Mesodermal cell (in vitro differentiated cells): ENCODE data around the gene DCTD.

Experiments
- H3K27ac ChIP-seq: 2 replicates; pipeline ENCODE4 v1.7.0; 2013; ENCODE audit warnings: mild to moderate bottlenecking, low read depth, low read length, moderate library complexity; ENCODE audit not compliant: severe bottlenecking
- H3K36me3 ChIP-seq: 2 replicates; pipeline ENCODE4 v1.7.1; 2013; ENCODE audit warnings: mild to moderate bottlenecking, low read length, moderate library complexity; ENCODE audit not compliant: control insufficient read depth, insufficient read depth
- H3K4me1 ChIP-seq: one replicate; pipeline ENCODE4 v1.7.1; 2013; ENCODE audit warnings: mild to moderate bottlenecking, low read length; ENCODE audit not compliant: insufficient read depth, control insufficient read depth, poor library complexity, severe bottlenecking
- H3K4me3 ChIP-seq: 2 replicates; pipeline ENCODE4 v1.7.0; 2013; ENCODE audit warnings: low read length, control low read depth, mild to moderate bottlenecking; ENCODE audit not compliant: insufficient read depth, poor library complexity, severe bottlenecking; ENCODE audit errors: extremely low read depth
- H3K9me3 ChIP-seq: 2 replicates; pipeline ENCODE4 v1.7.1; 2013; ENCODE audit warnings: mild to moderate bottlenecking, low read length, moderate library complexity; ENCODE audit not compliant: control insufficient read depth
- WGBS, 2 experiments: methylation state at CpG; one replicate each; pipeline ENCODE4 v1.1.5; 2013; ENCODE audit warnings: missing lambda C conversion rate in 2 of 2; ENCODE audit not compliant: insufficient coverage in 2 of 2; 5-methylcytosine and 5-hydroxymethylcytosine counted together

Gene DCTD

GRCh38 chr4:182880387-182881356 is 36.5 kb downstream of the DCTD start:
- WGBS, 2 experiments: 89 to 93% methylated on average over 20 to 24 of the region's 26 CpGs
- peaks cover 5% of the 10 kb centered on the region for H3K4me1 ChIP-seq

GRCh38 chr4:182879913-182880312 is 37.3 kb downstream of the DCTD start:
- Histone ChIP-seq H3K27ac (no peak overlapping the region), H3K36me3 (peaks cover 18% of the 10 kb centered on the region), H3K4me1 (peaks cover 5% of the 10 kb centered on the region), H3K9me3 (peaks cover 15% of the 10 kb centered on the region), H3K4me3 (no peak overlapping the region)
- 91 to 93% methylated on average over 9 of the region's 9 CpGs for WGBS, 2 experiments

More at GRCh38 chr4:182880387-182881356, 36.5 kb downstream of the DCTD start:
- H3K4me3 ChIP-seq: no peak overlapping the region
- peaks cover 25% of the 10 kb centered on the region for H3K36me3 ChIP-seq
- no peak overlapping the region for H3K27ac ChIP-seq
- H3K9me3 ChIP-seq: peaks cover 23% of the 10 kb centered on the region

GRCh38 chr4:182878633-182879495 is 38.3 kb downstream of the DCTD start:
- peaks cover 10% of the 10 kb centered on the region for H3K9me3 ChIP-seq
- peaks cover 13% of the 10 kb centered on the region for H3K36me3 ChIP-seq
- H3K4me1 ChIP-seq: peaks cover 5% of the 10 kb centered on the region
- WGBS, 2 experiments: 96% methylated on average over 8 to 15 of the region's 16 CpGs
- H3K4me3 ChIP-seq: no peak overlapping the region
- no peak overlapping the region for H3K27ac ChIP-seq

- no peaks in the 10 kb centered on the region for H3K9me3 ChIP-seq
- H3K27ac ChIP-seq: no peak overlapping the region
- no peak overlapping the region for H3K4me3 ChIP-seq
- 95 to 96% methylated on average over 5 to 6 of the region's 9 CpGs for WGBS, 2 experiments
- peaks cover 5% of the 10 kb centered on the region for H3K4me1 ChIP-seq
- H3K36me3 ChIP-seq: no peaks in the 10 kb centered on the region
These were observed 39.8 kb downstream of the DCTD start for GRCh38 chr4:182877326-182877883.

GRCh38 chr4:182876427-182876826 is 40.8 kb downstream of the DCTD start:
- Histone ChIP-seq H3K4me3 (no peak overlapping the region), H3K36me3 (no peaks in the 10 kb centered on the region), H3K9me3 (no peaks in the 10 kb centered on the region), H3K4me1 (peaks cover 5% of the 10 kb centered on the region), H3K27ac (no peak overlapping the region)
- 97 to 100% methylated on average over 5 to 6 of the region's 8 CpGs for WGBS, 2 experiments

GRCh38 chr4:182875453-182876405 is 41.5 kb downstream of the DCTD start:
- 89 to 96% methylated on average over 16 to 17 of the region's 20 CpGs for WGBS, 2 experiments
- no peak overlapping the region for H3K4me3 ChIP-seq
- no peaks in the 10 kb centered on the region for H3K9me3 ChIP-seq
- H3K27ac ChIP-seq: no peak overlapping the region
- no peaks in the 10 kb centered on the region for H3K36me3 ChIP-seq
- H3K4me1 ChIP-seq: peaks cover 4% of the 10 kb centered on the region

GRCh38 chr4:182874797-182875345 is 42.3 kb downstream of the DCTD start:
- WGBS, 2 experiments: 87 to 98% methylated on average over 6 of the region's 10 CpGs
- Histone ChIP-seq H3K36me3 (no peaks in the 10 kb centered on the region), H3K4me3 (no peak overlapping the region), H3K9me3 (no peaks in the 10 kb centered on the region), H3K27ac (no peak overlapping the region), H3K4me1 (no peaks in the 10 kb centered on the region)

- no peak overlapping the region for H3K4me3 ChIP-seq
These were observed 42.9 kb downstream of the DCTD start for GRCh38 chr4:182874304-182874751.

GRCh38 chr4:182873726-182874125 is 43.5 kb downstream of the DCTD start:
- no peaks in the 10 kb centered on the region for H3K36me3 ChIP-seq
- 96 to 99% methylated on average over 10 to 11 of the region's 13 CpGs for WGBS, 2 experiments
- no peak overlapping the region for H3K27ac ChIP-seq
- no peaks in the 10 kb centered on the region for H3K9me3 ChIP-seq
- no peak overlapping the region for H3K4me3 ChIP-seq
- H3K4me1 ChIP-seq: no peaks in the 10 kb centered on the region

More at GRCh38 chr4:182874304-182874751, 42.9 kb downstream of the DCTD start:
- H3K9me3 ChIP-seq: no peaks in the 10 kb centered on the region
- 92 to 94% methylated on average over 12 of the region's 12 CpGs for WGBS, 2 experiments
- H3K36me3 ChIP-seq: no peaks in the 10 kb centered on the region
- no peaks in the 10 kb centered on the region for H3K4me1 ChIP-seq
- H3K27ac ChIP-seq: no peak overlapping the region
